Measurements from ENCODE around the gene FAM98A.

DNA sequence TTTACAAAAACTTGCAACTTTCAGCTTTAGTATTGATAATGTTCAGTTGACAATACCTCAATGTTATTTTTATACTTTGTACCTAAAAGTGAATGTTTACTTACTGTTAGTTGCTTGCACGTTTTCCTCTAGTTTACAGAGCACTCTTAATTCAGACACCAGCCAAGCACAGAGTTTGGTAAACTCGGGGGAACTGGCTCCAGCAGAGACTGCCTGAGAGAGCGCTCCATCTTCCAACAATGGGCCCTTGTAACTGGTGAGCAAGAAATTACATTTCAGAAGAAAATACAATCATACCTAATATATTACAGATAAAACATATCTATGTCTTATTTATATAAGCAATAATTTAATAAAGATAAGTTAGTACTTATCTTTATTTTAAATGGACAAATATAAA, 3.7 kb downstream of the FAM98A start:
- TF ChIP-seq POLR2A (IDR thresholded peaks at IDR 0.05): no peak
- TF ChIP-seq, protein P1, sequence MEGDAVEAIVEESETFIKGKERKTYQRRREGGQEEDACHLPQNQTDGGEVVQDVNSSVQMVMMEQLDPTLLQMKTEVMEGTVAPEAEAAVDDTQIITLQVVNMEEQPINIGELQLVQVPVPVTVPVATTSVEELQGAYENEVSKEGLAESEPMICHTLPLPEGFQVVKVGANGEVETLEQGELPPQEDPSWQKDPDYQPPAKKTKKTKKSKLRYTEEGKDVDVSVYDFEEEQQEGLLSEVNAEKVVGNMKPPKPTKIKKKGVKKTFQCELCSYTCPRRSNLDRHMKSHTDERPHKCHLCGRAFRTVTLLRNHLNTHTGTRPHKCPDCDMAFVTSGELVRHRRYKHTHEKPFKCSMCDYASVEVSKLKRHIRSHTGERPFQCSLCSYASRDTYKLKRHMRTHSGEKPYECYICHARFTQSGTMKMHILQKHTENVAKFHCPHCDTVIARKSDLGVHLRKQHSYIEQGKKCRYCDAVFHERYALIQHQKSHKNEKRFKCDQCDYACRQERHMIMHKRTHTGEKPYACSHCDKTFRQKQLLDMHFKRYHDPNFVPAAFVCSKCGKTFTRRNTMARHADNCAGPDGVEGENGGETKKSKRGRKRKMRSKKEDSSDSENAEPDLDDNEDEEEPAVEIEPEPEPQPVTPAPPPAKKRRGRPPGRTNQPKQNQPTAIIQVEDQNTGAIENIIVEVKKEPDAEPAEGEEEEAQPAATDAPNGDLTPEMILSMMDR (IDR thresholded peaks at IDR 0.05 in 8 of 11, conservative IDR thresholded peaks at IDR 0.05 in 3 of 11): no peak
